IPS DF 19.7 (cell line): Measurements from ENCODE around the gene AGO3.
"Not testable (repeated sequence)": the region's sequence is repeated elsewhere in the genome, so short reads cannot be mapped to it uniquely, and the experiment has no call there.

Experiments
- DNase-seq: peaks from one replicate; pipeline ENCODE4 v3.0.0-alpha.2; 2013; ENCODE audit warnings: low read depth, low spot score

The AGO3 gene

DNA sequence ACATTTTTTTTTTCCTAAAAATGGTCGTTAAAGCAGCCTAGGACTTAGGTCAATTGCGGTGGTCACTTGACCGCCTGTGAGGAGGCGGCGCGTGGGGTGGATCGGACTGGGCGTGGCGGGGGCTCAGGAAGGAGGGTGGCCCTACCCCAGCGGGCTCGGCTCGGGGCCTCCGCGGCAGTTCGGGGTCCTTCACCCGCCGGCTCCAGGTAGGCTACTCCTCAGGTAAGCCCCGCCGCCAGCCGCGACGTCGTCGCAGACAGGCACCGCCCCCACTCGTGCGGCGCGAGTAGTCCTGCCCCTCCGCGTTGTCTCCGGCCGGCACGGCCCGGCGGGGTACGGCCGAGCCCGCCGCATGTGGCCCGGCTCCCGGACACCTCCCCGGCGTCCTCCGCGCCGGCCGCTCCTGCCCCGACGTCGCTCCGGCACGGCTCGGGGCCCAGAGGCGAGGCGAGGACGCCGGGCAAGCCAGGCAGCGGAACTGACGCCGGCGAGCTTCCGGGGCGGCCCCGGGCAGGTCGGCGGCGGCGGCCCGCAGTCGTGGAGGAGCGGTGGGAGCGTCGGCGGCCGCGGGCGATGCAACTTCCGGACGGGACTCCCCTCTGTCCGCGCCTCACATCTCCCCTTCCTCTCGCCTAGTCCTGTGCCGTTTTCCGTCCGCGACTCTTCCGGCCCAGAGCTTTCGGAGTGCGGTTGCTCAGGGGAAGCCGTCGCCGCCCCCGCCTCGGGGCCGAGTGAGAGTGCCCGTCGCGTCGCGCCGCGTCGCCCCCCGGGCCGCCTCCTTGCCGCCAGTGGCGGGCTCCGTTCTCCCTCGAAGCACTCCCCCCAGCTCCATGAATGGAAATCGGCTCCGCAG is at the start of gene AGO3:
TSS of gene AGO3 (plus strand) at position 513 of the 853 bp plus-strand sequence. CDS start at position 835, 322 bp downstream.
- peak; percentile 63 for DNase-seq

DNA sequence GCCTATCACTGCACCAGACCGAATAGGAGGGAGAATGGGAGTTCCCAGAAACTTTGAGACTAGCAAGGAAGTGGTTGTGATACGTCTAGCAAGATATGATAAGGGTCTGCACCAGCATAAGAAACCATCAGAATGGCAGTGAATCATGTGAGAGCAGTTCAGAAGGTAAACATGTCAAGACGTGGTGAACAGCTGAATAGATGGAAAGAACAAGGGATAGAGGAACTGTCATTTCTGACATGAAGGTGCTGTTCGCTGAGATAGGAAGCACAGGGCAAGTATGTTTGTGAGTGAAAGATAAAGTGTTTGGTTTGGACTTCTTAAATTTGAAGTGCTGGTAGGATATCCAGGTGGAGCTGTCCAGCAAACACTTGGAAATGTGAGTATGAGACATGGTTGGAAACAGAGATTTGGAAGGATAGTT is 49.0 kb upstream of the AGO3 start:
- DNase-seq = no peak

DNA sequence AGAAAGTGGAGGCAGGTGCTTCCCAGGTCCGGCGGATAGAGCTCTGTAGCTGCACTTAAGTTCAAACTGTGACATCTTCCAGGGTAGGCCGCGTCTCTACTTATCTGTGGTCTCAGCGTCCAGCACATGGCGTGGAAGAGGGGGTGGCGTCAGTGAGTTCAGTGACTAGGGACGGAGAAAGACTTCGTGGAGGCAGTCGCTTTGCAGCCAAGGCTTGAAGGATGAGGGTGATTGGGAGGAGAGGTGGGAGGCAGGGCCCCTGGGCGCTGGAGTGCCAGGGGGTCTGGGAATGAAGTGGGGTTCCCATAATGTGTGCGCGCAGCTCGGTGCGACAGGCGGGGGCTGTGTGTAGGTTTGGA is 48.3 kb upstream of the AGO3 start:
- no peak for DNase-seq

DNA sequence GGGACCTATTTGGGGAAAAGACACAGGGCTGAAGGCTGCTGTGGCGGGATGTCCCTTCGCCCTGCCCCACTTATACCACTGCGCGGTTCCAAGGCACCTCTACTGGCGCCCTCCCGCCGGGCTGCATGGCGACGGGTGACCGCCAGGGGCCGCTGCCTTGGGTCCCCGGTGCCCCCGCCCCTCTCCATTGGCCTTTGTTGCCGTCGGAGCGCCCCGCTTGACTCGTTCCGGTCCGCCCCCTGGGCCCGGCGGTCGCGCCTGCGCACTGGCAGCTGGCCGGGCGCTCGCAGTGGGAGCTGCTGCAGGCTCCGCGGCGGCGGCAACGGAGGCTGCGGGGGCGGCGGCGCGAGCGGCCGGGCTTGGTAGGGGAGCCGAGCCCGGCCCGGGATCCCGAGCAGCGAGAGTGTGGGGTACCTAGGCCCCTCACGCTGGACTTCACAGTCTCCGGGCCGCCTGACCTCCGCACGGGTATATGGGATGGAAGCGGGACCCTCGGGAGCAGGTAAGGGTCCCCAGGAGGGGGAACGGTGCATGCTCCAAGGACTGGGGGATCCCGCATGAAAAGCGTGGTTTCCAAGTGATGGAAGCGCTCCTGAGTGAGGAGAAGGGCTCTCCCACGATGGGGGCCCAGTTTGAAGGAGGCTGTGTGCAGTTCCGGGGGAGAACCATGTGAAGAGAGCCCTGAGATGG is 47.8 kb upstream of the AGO3 start, which contains the start of gene AGO1:
TSS of gene AGO1 (plus strand) at position 265 of the 690 bp plus-strand sequence. CDS start at position 478, 213 bp downstream.
- peak; percentile 30 for DNase-seq

DNA sequence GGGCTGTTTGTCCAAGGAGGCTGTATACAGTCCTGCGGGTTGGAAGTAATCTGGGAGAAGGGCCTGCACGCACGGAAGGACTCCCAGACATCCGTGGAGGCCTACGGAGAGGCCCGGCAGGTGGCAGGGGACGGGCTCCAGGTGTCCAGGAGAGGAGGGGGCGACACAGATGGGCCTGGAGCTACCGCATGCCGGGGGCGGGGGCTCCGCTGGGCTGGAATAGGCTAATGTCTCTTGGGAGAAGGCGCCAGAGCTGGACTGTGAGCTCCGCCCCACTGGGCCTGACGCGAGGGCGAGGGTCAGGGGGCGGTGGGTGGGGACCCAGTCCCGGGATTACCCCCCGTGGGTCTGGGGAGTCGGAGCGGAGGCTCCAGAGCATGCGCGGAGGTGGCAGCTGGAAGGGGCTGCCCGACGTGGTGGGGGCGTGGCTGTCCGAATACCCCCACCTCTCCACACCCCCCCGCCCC is 47.2 kb upstream of the AGO3 start:
- no peak for DNase-seq

DNA sequence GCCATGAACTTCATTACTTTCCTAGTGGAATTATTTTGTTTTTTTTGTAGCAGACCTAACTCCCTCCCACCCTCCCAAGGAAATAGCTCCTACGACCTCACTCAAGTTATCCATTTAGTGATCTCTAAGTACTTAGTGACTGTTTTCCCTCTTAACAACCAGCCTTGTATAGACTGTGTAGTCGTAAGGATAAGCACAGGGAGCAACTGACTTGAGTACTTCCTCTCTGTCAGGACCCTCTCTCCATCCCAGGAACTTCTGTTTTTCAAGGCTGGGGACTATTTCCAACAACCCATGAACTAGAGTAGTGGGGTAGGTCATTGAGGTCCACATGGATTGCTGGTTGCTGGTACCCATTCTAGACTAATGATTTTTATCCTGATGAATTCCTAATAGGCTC is 46.0 kb upstream of the AGO3 start:
- DNase-seq = no peak

DNA sequence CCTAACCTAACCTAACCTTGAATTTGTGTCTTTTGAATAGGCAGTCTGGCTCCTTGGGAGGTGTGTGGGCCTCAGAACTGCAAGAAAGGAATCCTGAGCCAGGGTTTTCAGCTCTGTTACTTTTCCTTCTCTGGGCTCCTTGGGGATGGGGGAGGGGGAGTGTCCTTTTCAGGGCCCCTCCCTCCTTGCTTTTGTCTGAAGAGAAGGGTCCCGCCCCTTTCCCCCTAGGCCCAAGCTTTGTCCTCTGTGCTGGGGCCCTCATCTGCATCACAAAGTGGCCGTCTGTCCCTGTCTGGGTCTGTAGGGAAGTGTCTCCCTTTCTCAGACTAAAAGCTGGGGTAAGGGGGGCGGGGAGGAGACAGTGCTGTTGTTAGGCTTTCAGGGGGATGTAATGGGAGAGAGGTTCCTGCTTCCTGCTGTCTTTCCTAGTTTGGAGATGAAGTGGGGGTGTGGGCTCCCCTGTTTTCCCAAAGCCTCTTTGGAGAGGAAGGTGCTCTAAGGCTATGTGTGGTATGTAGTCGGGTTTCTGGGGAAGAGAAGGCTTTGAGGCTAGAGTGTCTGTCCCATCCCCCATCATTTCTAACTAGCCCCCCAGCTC is 44.8 kb upstream of the AGO3 start:
- peak; percentile 97 for DNase-seq

DNA sequence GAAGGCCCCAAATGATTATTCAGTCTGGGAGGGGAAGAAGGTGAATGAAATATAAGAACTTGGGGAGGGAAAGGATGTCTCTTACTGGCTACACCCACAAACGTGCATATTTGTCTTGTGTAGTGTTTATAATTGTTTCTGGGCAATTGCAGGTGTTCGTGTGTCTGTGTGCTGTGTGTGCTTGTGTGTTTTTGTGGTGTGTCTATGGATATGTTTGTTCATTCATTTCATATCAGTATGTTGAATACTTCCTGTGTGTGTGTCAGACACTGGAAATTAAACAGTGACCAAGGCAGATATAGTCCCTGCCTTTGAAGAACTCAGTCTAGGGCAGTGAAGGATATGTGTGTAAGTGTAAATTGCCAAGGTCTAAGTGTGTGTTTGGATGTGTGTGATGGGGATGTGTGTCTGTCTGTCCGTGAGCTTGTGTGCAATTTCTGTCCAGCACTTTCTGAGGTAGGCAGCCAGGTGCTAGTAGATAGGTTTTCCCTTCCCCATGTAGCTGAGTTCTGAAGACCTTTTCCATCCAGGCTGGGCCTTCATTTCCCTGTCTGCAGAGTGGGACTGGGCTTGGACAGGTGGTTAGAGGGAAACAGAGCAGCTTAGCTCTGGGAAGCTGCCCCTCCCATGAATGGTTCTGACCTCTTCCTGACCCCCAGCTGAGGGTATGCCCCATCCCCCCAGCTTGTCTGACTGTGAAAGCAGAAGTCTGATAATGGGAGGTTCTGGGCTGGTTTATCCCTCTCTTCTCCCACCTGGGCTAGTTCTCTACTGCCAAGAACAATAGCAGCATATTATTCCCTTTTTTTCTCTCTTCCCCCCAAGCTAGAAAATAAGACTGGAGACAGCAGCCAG is 44.1 kb upstream of the AGO3 start:
- no peak for DNase-seq

DNA sequence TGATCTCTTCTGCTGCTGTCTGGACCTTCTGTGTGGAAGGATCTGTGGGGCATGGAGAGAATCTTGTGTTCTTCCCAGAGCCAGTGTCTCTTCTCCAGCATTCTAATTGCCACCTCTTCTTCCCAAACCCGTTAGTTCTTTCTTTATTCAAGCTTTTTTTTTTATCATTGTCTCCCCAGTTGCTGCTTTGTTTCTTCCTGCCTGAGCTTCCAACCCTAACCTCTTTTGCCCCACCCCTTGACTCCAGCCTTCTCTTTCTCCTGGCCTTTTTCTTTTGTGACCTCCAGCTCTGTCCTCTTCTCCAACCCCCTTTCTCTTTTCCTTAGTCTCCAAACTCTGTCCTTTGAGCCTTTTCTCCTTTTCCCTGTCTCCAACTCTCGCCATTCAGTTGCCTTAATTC is 43.4 kb upstream of the AGO3 start:
- no peak for DNase-seq

DNA sequence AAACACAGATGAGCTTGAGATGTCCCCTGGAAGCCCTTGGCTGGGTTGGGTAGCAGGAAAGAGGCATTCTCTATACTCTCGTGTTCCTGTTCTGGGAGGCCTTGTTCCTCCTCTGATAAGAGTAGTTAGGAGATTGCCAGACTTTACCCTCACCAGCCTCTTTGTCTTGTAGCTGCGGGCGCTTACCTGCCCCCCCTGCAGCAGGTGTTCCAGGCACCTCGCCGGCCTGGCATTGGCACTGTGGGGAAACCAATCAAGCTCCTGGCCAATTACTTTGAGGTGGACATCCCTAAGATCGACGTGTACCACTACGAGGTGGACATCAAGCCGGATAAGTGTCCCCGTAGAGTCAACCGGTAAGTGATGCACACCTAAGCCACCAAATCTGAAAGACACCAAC is 42.6 kb upstream of the AGO3 start:
- no peak for DNase-seq

DNA sequence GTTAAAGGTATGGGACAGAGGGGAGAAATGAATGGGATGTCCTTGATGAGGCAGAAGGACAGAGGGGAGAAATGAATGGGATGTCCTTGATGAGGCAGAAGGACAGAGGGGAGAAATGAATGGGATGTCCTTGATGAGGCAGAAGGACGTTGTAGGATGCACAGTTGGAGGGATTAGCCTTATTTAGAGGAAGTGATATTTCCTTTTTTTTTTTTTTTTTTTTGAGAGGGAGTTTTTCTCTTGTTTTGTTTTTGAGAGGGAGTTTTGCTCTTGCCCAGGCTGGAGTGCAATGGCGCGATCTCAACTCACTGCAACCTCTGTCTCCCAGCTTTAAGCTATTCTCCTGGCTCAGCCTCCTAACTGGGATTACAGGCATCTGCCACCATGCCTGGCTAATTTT is 41.9 kb upstream of the AGO3 start:
- not testable (repeated sequence) for DNase-seq

DNA sequence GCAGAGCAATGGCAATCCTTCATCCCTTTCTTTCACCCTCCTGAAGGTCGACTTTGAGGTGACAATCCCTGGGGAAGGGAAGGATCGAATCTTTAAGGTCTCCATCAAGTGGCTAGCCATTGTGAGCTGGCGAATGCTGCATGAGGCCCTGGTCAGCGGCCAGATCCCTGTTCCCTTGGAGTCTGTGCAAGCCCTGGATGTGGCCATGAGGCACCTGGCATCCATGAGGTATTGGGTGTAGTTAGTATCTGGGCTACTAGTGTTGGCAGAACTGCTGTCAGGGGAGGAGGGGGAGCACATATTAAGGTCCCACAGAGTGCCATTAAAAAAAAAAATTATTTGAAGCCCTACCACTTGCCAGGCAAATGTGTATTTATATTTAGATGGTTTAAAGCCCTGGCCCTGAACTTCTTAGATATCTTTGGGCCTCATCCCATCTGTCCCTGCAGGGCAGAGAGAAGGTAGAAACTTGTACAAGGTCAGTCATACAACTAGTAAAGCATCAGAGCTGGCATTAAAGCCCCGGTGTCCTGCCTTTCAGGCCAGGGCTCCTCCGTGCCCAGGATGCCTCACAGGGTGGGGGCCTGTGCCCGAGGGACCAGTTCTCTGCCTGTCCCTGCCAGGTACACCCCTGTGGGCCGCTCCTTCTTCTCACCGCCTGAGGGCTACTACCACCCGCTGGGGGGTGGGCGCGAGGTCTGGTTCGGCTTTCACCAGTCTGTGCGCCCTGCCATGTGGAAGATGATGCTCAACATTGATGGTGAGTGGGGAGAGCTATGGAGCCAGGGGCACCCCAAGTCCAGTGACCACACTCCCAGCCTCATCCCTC is 37.6 kb upstream of the AGO3 start:
- DNase-seq = no peak

DNA sequence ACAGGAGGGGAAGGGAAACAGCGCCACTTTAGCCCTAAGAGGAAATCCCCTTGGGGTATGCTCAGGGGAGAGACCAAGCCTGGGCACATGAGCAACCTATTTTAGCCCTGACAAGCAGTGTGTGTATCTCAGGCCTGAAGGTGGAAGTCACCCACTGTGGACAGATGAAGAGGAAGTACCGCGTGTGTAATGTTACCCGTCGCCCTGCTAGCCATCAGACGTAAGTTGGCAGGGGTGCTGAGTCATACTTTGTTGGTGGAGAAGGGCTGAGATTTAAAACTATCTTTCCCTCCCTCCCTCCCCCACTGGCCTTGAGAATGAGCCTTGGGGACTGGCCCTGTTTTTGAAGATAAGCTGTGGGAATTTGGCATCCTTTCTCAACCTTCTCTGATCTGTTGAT is 36.7 kb upstream of the AGO3 start:
- no peak for DNase-seq

DNA sequence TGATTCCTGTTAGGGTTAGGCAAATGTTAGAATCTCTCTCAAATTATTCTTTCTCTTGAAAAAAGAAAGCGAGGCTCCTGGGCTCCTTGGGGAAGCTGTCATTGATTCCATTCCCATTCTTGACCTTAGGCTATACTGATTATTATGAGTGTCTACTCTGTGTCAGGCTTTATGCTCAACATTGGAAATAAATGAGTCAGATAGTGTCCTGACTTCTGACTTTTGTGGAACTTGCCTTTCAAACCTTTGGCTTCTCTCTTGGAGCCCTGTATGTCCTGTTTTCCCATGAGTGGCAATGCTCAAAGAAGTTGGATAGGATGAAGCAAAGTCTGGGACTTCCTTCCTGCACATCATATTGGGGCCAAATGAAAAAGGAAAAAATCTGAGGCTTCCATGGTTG is 36.2 kb upstream of the AGO3 start:
- no peak for DNase-seq

DNA sequence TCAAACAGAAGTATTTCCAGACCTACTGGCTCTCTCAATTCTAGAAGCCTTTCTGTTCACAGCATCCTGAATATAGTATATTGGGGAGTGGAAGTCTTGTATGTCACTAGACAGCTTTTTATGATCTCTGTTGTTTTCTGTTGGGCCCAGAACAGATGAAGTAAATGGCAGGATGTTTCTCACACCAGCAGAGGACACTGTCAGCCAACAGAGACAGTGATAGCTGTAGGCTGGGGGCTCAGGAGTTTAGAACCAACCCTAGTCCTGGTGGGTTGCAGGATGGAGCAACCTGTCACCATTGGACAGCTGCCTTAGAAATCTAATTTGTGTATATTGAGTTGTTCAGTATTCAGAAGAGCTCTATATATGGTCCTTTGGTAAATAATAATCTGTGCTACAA is 31.0 kb upstream of the AGO3 start:
- no peak for DNase-seq

DNA sequence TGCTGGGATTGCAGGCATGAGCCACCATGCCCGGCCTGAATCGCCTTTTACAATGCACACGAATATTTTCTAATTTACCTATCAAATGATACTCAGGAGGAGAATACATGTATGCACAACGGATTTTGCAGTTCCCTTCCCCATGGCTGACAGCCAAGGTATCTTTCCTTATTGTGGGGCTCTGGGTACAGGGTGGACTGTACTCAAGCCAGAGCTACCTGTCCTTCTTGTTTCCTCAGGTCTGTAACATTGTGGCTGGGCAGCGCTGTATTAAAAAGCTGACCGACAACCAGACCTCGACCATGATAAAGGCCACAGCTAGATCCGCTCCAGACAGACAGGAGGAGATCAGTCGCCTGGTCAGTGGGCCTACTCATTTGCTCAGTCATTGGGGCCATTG is 29.7 kb upstream of the AGO3 start:
- no peak for DNase-seq

DNA sequence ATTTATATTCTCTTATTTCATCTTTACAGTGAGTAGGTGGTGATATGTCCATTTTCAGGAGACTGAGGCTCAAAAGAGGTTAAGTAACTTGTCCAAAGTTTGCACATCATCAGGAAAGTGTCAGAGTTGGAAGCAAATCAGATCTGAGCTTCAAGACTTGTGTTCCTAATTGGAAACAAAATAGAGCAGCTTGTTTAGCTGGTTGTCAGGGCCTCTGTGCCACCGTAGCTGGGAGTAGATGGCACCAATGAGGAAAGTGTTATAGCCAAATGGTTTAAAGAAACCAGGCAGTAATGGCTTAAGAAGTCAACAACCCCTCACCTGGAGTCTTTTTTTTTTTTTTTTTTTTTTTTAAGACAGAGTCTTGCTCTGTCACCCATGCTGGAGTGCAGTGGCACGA is 28.2 kb upstream of the AGO3 start:
- no peak for DNase-seq

DNA sequence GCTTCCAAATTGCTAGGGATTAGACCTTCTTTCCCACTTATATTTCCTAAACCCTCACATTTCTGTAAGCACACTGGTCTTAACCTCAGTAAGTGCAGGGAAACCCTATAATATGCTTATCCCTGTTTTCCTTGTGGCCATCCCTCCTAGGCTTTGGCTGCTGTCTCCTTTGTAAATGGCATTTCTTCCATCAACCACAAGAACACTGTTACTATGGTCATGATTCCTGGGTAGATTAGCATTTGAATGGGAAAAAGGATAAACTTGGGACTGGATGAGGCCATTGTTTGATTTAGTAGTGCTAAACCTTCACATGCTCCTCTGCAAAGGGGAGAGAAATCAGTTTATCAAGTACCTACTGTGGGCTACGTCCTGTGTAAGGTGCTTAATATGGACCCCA is 16.2 kb upstream of the AGO3 start:
- no peak for DNase-seq

DNA sequence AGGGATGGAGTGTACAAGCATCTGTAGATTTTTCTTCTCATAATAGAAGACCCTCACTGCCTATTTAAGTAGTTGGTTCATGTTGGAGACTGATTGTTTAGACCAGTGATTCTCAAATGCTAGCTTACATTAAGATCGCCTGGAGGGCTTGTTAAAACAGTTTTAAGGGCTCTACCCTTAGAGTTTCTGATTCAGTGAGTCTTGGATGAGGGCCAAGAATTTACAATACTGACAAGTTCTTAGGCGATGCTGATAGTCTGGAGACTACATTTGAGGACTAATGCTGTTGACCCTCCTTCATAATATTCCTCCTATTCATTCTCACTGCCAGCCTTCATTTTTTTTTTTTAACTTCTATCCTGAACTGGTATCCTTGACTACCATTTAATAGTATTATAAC is 15.2 kb upstream of the AGO3 start:
- DNase-seq = no peak

DNA sequence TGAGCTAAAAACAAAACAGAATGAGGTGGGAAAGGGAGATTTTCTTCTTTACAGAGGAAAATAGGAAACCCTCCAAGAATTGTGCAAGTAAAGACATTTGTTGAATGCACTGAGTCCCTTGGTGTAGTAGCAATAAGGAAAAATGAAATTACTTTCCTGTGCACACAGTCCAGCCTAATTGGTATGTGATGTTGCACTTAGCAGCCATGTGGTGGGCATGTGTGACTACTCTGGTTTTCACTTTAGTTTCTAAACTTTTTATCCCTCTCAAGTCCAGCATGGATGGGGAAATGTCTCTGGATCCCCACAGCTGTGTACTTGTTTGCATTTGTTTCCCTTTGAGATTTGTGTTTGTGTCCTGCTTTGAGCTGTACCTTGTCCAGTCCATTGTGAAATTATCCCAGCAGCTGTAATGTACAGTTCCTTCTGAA is 7.1 kb upstream of the AGO3 start:
- no peak for DNase-seq

DNA sequence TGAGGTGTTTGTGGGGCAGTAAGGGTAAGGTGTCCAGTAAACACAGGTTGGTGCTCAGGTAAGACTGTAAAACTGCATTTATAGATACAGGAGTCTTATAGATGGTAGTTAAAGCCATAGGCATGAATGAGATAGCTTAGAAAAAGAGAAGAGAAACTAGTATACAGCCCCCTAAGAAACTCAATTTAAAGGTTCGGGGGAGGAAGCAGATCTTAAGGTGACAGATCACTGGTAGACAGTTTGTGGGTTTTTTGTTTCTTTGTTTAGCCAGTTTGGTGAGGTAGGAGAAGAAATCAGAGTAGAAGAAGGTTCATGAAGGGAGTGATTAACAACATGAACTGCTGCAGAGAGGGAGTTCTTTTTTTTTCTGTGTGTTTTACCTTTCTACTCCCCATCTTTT is 6.1 kb upstream of the AGO3 start:
- no peak for DNase-seq
